ENCODE measurements around the gene ZNF19. TPM values are rescaled to one million over a fixed set of nuclear protein-coding genes. Genes with fewer than 3 reads are reported as not detected.

The ZNF19 gene
- total RNA-seq = 1.8 and 2.1 TPM in 2 replicates

DNA sequence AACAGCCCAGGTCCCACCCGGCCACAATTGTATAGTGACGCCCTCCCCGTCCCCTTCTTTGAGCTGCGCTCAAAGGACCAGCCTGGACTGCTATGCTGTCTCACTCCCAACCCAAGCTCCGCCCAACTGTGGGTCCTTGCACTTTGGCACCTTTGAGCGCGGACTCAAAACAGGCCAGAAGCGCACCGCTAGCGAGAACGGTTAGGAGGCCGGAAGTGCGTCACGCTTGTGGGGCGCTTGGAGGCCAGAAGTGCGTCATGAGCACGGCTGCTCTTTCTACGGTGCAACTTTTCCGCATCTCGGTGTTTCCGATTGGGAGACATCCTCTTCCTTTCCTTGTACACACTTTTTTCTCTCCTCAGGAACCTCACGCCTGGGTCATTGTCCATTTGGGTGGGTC lies at the start of gene ZNF19:
Gene ZNF19, minus strand, starts transcription at position 203 of the 400 bp plus-strand sequence. CDS start 7,210 bp downstream, outside the sequence.
- no peak for DNase-seq
- Mint-ChIP-seq H3K9me3 (no peaks in the 10 kb centered on the region), H3K27me3 (peaks cover 3% of the 10 kb centered on the region), H3K4me3 (no peak within 1 kb of the TSS), H3K36me3 (ENCODE audit: low read depth) (no peaks in the 10 kb centered on the region), H3K27ac (no peak within 1 kb of the TSS), H3K4me1 (peaks cover 4% of the 10 kb centered on the region)
- intact Hi-C loops (cut with micrococcal nuclease) = no loop called here

DNA sequence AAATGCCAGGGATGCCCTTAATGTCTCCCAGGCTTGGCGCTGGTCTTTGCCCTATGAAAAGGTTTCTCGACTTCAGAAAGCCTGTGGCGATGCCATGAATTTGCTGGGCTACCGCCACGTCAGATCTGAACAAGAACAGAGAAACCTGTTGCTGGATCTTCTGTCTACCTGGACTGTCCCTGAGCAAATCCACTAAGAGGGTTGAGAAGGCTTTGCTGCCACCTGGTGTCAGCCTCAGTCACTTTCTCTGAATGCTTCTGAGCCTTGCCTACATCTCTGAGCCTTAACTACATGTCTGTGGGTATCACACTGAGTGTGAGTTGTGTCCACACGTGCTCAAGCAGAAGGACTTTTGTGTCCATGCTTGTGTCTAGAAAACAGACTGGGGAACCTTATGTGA lies 48.5 kb upstream of the ZNF19 start:
- Mint-ChIP-seq H3K4me1 (peaks cover 2% of the 10 kb centered on the region), H3K4me3 (no peak overlapping the region)
- intact Hi-C loops (cut with micrococcal nuclease) = loop anchor here (2.0 kb wide), 1 partner anchor 125 kb away; no protein-coding TSS in a partner anchor

DNA sequence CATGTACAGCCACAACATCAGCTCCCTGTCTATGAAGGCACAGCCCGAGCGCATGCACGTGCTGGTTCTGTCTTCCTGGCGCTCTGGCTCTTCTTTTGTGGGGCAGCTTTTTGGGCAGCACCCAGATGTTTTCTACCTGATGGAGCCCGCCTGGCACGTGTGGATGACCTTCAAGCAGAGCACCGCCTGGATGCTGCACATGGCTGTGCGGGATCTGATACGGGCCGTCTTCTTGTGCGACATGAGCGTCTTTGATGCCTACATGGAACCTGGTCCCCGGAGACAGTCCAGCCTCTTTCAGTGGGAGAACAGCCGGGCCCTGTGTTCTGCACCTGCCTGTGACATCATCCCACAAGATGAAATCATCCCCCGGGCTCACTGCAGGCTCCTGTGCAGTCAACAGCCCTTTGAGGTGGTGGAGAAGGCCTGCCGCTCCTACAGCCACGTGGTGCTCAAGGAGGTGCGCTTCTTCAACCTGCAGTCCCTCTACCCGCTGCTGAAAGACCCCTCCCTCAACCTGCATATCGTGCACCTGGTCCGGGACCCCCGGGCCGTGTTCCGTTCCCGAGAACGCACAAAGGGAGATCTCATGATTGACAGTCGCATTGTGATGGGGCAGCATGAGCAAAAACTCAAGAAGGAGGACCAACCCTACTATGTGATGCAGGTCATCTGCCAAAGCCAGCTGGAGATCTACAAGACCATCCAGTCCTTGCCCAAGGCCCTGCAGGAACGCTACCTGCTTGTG lies 47.8 kb upstream of the ZNF19 start:
- Mint-ChIP-seq H3K36me3 (ENCODE audit: low read depth) (no peaks in the 10 kb centered on the region), H3K9me3 (no peaks in the 10 kb centered on the region), H3K27me3 (peaks cover 6% of the 10 kb centered on the region), H3K4me3 (no peak overlapping the region), H3K27ac (no peak overlapping the region), H3K4me1 (no peaks in the 10 kb centered on the region)
- no peak for DNase-seq
- intact Hi-C loops (cut with micrococcal nuclease) = loop anchor here (2.0 kb wide), 1 partner anchor 124 kb away; no protein-coding TSS in a partner anchor

More for the DNA sequence above, 48.5 kb upstream of the ZNF19 start:
- no peaks in the 10 kb centered on the region for H3K9me3 Mint-ChIP-seq
- H3K27me3 Mint-ChIP-seq = peaks cover 6% of the 10 kb centered on the region
- no peak overlapping the region for H3K27ac Mint-ChIP-seq
- H3K36me3 Mint-ChIP-seq (ENCODE audit: low read depth) = no peaks in the 10 kb centered on the region
- DNase-seq = peak; percentile 79

DNA sequence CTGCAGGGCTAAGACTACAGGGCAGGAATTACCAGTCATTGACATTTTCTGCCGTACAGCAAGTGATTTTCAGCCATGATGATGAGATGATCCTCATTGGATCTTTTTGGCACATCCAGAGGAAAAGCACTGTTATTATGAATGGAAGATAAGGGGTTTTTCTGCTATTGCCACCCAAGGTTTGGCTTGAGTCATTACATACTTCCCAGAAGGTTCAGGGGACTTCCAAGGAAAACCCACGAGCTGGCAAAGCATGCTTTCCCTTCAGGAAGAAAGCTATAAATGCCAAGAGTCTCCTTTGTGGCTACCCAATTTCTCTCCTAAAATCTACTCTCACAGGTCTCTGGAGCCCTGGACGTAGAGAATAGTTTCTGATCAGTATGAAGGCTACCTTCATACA lies 43.2 kb upstream of the ZNF19 start:
- Mint-ChIP-seq H3K4me3 (no peak overlapping the region), H3K27me3 (peaks cover 4% of the 10 kb centered on the region), H3K9me3 (no peaks in the 10 kb centered on the region), H3K36me3 (ENCODE audit: low read depth) (no peaks in the 10 kb centered on the region), H3K4me1 (no peaks in the 10 kb centered on the region), H3K27ac (no peak overlapping the region)
- intact Hi-C loops (cut with micrococcal nuclease) = no loop called here
- no peak for DNase-seq

DNA sequence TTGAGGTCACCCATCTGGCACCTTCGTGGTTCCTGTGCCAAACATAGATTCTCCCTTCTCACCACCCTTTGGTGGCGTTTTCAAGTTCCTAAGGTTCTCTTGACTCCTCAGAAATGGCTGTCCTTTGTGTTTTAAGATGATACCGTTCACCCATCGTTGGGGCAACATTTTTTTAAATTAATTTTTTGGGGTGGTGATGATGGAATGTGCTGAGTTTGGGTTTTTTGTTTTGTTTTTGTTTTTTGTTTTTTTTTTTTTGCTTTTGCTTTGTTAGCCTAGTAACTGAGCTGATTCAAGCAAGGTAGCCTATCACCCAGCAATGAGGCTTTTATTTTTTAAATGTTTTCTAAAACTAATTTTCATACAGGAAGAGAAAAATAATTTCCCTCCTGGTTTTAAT lies 39.7 kb upstream of the ZNF19 start:
- H3K27ac Mint-ChIP-seq = no peak overlapping the region

DNA sequence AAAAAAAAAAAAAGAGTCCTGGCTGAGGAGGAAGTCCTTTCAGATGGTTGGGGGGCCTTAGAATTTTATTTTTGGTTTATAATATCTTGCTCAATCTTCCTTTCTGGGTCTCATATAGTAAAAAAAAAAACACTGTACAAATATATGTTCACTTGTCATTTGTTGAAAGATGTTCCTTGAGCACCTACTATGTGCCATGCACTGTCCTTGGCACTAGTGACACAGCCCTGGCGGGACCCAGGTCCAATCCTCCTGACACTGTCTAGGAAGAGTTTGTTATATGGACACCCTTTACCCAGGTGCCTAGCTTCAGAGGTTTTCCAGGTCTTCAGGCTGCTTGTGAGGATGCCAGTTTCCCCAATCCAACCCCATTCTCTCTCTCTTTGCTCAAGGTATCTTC lies 39.1 kb upstream of the ZNF19 start:
- Mint-ChIP-seq H3K4me1 (peaks cover 3% of the 10 kb centered on the region), H3K4me3 (no peak overlapping the region), H3K27ac (no peak overlapping the region), H3K36me3 (ENCODE audit: low read depth) (no peaks in the 10 kb centered on the region), H3K27me3 (peaks cover 20% of the 10 kb centered on the region), H3K9me3 (no peaks in the 10 kb centered on the region)
- intact Hi-C loops (cut with micrococcal nuclease) = no loop called here
- DNase-seq = no peak

More for the DNA sequence above, 39.7 kb upstream of the ZNF19 start:
- Mint-ChIP-seq H3K36me3 (ENCODE audit: low read depth) (no peaks in the 10 kb centered on the region), H3K4me1 (peaks cover 3% of the 10 kb centered on the region), H3K9me3 (no peaks in the 10 kb centered on the region), H3K27me3 (peaks cover 18% of the 10 kb centered on the region), H3K4me3 (no peak overlapping the region)
- intact Hi-C loops (cut with micrococcal nuclease) = no loop called here
- no peak for DNase-seq

DNA sequence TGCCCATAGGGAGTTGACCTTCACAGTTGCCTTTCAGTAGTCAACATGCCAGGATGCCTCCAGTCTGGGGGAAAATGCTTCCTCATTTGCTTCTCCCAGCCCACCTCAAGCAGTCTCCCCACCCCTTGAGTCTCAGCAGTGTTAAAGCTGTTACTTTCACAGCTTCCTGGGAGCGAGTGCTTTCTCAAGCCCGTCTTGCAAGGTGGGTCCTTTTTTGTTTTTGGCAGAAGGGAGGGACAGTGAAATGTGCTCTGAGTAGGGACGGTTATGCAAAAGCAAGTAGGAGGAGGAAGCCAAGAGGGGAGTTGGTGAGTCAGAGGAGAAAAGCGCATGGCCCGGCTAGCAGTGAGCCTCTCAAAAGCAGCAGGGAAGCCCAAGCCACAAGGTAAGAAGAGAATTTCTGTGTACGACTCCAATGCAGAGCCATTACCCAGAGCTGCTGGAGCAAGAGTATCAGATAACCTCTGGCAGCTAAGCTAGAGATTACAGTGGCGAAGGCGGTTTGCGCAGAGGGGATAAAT lies 37.0 kb upstream of the ZNF19 start, which contains the start of gene CHST4:
Gene CHST4, plus strand, starts transcription at position 316 of the 521 bp plus-strand sequence. CDS start 10,252 bp downstream, outside the sequence.
- Mint-ChIP-seq H3K4me3 (no peak within 1 kb of the TSS), H3K36me3 (ENCODE audit: low read depth) (no peaks in the 10 kb centered on the region), H3K27ac (no peak within 1 kb of the TSS), H3K9me3 (no peaks in the 10 kb centered on the region), H3K27me3 (peaks cover 22% of the 10 kb centered on the region), H3K4me1 (peaks cover 3% of the 10 kb centered on the region)
- no peak for DNase-seq
- intact Hi-C loops (cut with micrococcal nuclease) = no loop called here

DNA sequence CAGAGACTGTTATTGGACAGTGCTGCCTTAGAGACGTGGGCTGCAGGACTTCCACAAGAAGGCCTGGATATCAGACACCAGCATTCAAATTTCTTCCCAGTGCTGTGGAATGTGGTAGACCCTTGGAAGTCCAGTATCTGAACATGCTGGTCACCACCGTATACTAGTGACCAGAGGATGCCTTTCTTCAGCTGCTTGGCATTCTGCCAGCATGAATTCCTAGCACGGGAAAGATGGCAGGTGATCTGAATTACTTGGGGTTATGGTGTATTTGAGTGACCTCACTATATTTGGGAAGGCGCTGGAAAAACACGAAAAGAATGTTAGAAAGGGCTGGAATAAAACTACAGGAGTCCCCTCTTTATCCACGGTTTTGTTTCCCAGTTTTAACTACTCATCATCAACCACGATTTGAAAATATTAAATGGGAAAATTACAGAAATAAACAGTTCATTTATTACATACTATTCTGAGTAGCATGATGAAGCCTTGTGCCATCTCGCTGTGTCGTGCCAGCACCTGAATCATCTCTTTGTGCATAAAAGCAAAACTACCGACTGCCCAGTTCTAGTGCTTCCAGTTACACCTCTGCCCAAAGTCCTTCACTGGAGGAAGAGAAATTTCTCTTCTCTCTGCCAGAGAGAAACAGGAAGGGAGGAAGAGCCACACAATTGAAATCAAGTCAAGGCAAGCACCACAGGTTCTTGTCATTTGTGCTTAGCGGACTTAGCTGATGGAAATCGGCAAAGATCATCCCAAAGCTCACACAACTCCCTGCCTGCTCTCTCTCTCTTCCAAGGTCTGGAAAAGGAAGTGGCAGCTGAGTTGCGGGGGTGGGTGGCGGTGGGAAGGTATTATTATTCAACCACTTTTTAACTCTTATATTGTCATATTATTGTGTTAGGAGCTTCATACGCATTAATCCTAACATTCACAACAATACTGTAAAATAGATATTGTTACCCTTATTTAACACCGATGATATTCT lies 35.7 kb upstream of the ZNF19 start:
- H3K9me3 Mint-ChIP-seq = no peaks in the 10 kb centered on the region
- DNase-seq = no peak
- intact Hi-C loops (cut with micrococcal nuclease) = no loop called here
- H3K4me3 Mint-ChIP-seq = no peak overlapping the region
- H3K4me1 Mint-ChIP-seq = peaks cover 3% of the 10 kb centered on the region
- H3K36me3 Mint-ChIP-seq (ENCODE audit: low read depth) = no peaks in the 10 kb centered on the region
- no peak overlapping the region for H3K27ac Mint-ChIP-seq
- H3K27me3 Mint-ChIP-seq = peaks cover 22% of the 10 kb centered on the region

DNA sequence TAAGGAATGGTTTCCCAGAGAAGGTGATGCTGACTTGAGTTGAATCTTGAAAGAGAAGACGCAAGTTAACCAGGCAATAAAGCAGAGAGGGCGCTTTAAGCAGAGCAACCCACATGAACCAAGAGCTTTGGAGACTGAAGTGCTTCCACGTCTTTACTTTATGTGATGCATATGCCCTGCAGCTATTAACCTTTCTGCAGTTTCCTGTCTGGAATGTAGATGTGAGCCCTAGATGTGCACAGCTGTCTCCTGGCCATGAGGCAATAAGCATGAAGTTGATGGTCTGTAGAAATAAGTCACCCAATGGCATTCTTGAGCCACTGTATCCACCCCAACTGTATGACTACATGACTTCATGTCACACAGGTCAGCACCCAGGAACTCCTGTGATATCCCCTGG lies 31.4 kb upstream of the ZNF19 start:
- Mint-ChIP-seq H3K36me3 (ENCODE audit: low read depth) (no peaks in the 10 kb centered on the region), H3K27ac (no peak overlapping the region), H3K4me1 (no peaks in the 10 kb centered on the region), H3K4me3 (no peak overlapping the region), H3K27me3 (peaks cover 10% of the 10 kb centered on the region), H3K9me3 (no peaks in the 10 kb centered on the region)
- DNase-seq = no peak
- intact Hi-C loops (cut with micrococcal nuclease) = no loop called here

DNA sequence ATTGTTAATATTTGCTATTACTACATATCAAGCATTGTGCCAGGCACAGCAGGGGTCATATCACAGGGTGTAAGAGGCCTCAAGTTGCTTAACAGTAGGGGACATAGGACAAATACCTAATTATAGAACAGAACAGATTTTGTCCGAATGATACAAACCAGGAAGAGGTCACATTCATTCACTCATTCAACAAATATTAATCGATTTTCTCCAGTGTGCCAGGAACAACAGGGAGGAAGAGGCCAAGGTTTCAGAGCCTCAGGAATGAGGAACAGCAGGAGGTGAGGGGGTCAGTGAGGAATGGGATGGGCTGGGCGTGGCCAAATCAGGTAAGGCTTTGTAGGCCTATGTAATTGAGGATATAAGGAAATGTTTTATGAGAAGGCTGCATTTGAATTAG lies 25.9 kb upstream of the ZNF19 start:
- H3K36me3 Mint-ChIP-seq (ENCODE audit: low read depth) = no peaks in the 10 kb centered on the region
- H3K4me3 Mint-ChIP-seq = no peak overlapping the region
- no peak overlapping the region for H3K27ac Mint-ChIP-seq
- intact Hi-C loops (cut with micrococcal nuclease) = no loop called here
- H3K9me3 Mint-ChIP-seq = no peaks in the 10 kb centered on the region
- H3K4me1 Mint-ChIP-seq = no peaks in the 10 kb centered on the region
- no peak for DNase-seq
- no peaks in the 10 kb centered on the region for H3K27me3 Mint-ChIP-seq

DNA sequence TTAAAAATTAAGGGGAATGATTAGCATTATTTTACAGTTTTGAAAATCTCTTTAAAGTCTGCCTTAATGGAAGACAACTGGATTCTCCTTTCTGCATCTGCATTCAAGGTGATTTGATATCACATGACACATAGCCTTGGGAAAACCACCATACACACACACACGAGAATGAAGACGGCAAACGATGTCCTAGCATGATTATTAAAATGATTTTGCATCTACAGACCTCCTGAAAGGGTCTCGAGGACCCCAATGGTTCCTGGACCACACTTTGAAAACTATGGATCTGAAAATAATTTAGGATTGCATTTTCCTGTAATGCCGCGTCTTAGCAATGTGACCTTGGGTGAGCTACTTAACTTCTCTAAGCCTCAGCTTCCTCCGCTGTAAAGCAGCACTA lies 25.4 kb upstream of the ZNF19 start:
- no peaks in the 10 kb centered on the region for H3K4me1 Mint-ChIP-seq
- no peaks in the 10 kb centered on the region for H3K9me3 Mint-ChIP-seq
- intact Hi-C loops (cut with micrococcal nuclease) = no loop called here
- H3K27ac Mint-ChIP-seq = no peak overlapping the region
- peaks cover under 1% of the 10 kb centered on the region for H3K27me3 Mint-ChIP-seq
- DNase-seq = no peak
- no peak overlapping the region for H3K4me3 Mint-ChIP-seq
- H3K36me3 Mint-ChIP-seq (ENCODE audit: low read depth) = no peaks in the 10 kb centered on the region

DNA sequence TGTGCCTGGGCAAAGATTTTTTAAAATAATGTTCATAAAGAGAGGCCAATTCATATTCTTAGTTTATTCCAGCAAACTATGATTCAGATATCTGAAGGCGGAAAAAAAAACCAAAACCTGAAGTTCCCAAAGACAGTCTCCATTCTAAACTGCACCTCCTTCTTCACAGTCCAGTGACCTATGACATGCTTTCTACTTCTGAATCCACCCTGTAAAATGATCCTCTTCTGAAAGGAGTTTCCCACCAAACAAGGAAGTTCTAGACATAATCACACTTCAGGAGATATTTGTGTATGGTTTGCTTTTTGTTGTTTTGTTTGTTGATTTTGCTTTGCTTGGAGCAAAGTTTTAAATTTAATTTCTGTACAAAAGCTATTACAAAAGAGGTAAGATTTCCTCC lies 24.2 kb upstream of the ZNF19 start:
- H3K4me3 Mint-ChIP-seq = no peak overlapping the region
- no peak for DNase-seq
- H3K36me3 Mint-ChIP-seq (ENCODE audit: low read depth) = no peaks in the 10 kb centered on the region
- intact Hi-C loops (cut with micrococcal nuclease) = no loop called here
- no peak overlapping the region for H3K27ac Mint-ChIP-seq
- H3K4me1 Mint-ChIP-seq = no peaks in the 10 kb centered on the region
- no peaks in the 10 kb centered on the region for H3K9me3 Mint-ChIP-seq
- H3K27me3 Mint-ChIP-seq = peaks cover 5% of the 10 kb centered on the region

DNA sequence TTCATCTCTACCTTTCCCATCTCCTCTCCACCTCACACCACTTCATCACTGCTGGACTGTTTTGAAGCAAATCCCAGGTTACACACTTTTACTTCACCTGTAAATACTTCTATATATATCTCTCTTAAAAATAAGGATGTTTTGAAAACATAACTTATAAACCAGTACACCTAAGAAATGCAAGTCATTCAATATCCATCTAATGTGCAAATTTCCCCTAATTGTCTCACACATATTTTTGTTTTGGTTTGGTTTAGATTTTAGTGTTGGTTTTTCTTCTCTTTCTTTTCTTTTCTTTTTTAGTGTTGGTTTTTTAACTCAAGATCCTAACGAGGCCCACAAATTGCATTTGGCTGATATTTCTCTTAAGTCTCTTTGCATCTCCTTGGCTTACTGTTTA lies 17.9 kb upstream of the ZNF19 start:
- Mint-ChIP-seq H3K4me3 (no peak overlapping the region), H3K27ac (no peak overlapping the region), H3K4me1 (no peaks in the 10 kb centered on the region), H3K27me3 (peaks cover 13% of the 10 kb centered on the region), H3K36me3 (ENCODE audit: low read depth) (no peaks in the 10 kb centered on the region), H3K9me3 (no peaks in the 10 kb centered on the region)
- no peak for DNase-seq
- intact Hi-C loops (cut with micrococcal nuclease) = no loop called here

DNA sequence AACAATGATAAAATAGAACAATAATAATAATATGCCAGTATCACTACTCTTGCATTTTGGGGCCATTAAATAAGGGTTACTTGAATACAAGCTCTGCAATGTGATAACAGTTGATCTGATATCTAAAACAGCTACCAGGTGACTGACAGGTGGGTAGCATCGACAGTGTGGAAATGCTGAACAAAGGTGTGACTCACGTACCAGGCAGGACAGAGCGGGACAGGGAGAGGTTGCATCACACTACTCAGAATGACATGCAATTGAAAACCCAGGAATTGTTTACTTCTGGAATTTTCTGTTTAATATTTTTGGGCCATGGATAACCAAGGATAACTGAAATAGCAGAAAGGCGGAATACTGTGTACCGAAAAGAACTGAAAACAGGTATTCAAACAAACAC lies 15.8 kb upstream of the ZNF19 start:
- Mint-ChIP-seq H3K27me3 (peaks cover 13% of the 10 kb centered on the region), H3K36me3 (ENCODE audit: low read depth) (no peaks in the 10 kb centered on the region), H3K4me3 (no peak overlapping the region), H3K27ac (no peak overlapping the region), H3K4me1 (no peaks in the 10 kb centered on the region), H3K9me3 (no peaks in the 10 kb centered on the region)
- no peak for DNase-seq
- intact Hi-C loops (cut with micrococcal nuclease) = no loop called here

All from activated CD4-positive, alpha-beta T cell treated with anti-CD3 and anti-CD28 coated beads, Interleukin-2, amount 10 ng/mL, durations not matched to agents 24 days and 14 days (primary cell).